ENCODE results near the gene USB1. TPM values are rescaled to one million over a fixed set of nuclear protein-coding genes. Genes with fewer than 3 reads are reported as not detected.

Gene USB1
- total RNA-seq, 4 donors from 2014 or later: 21.3 to 63.4 (median 45.2) TPM

GRCh38 chr16:58048494-58049231 lies 47.5 kb downstream of the USB1 start:
- H3K27ac ChIP-seq: no peak overlapping the region
- intact Hi-C loops (cut with DNase I; ENCODE audit: low total_unique reads): no loop called here
- in situ Hi-C loops (cut with MboI; ENCODE audit: low pct_ligation_motif_present in 1 of 4, low pct_unique_long_range_greater_than_20kb in 1 of 4, low sequenced_read_pairs in 3 of 4): no loop called here

GRCh38 chr16:58049232-58050185 lies 48.3 kb downstream of the USB1 start:
- DNase-seq: no peak

More at GRCh38 chr16:58048494-58049231, 47.5 kb downstream of the USB1 start:
- Histone ChIP-seq H3K4me3 (no peak overlapping the region), H3K36me3 (no peaks in the 10 kb centered on the region), H3K9me3 (no peaks in the 10 kb centered on the region), H3K27me3 (no peaks in the 10 kb centered on the region), H3K4me1 (peaks cover 0 to 12% (median 2%) of the 10 kb centered on the region in 4 donors)
- no peak for DNase-seq
- WGBS, 2 donors (ENCODE audit: low coverage in 1 of 2): 87% methylated on average over 11 of the region's 13 CpGs; no CpG with 5 or more reads in 1 of the 2 donors
- no peak for TF ChIP-seq POLR2A (IDR thresholded peaks at IDR 0.05)

GRCh38 chr16:58051296-58051695 lies 50.1 kb downstream of the USB1 start:
- Histone ChIP-seq H3K27ac (no peak overlapping the region), H3K27me3 (no peaks in the 10 kb centered on the region), H3K9me3 (no peaks in the 10 kb centered on the region), H3K36me3 (no peaks in the 10 kb centered on the region), H3K4me1 (peaks cover 0 to 8% (median 2%) of the 10 kb centered on the region in 4 donors), H3K4me3 (no peak overlapping the region)
- intact Hi-C loops (cut with DNase I; ENCODE audit: low total_unique reads) (no loop called here), in situ Hi-C loops (cut with MboI; ENCODE audit: low pct_ligation_motif_present in 1 of 4, low pct_unique_long_range_greater_than_20kb in 1 of 4, low sequenced_read_pairs in 3 of 4) (no loop called here)
- DNase-seq: no peak
- WGBS, 2 donors (ENCODE audit: low coverage in 1 of 2): 76 to 79% methylated on average over 2 of the region's 2 CpGs
- TF ChIP-seq EP300 (IDR thresholded peaks at IDR 0.05; ENCODE audit: low read depth) (no peak), POLR2AphosphoS5 (IDR thresholded peaks at IDR 0.05) (no peak), CTCF (IDR thresholded peaks at IDR 0.05) (no peak), POLR2A (IDR thresholded peaks at IDR 0.05) (no peak)

More at GRCh38 chr16:58049232-58050185, 48.3 kb downstream of the USB1 start:
- in situ Hi-C loops (cut with MboI; ENCODE audit: low pct_ligation_motif_present in 1 of 4, low pct_unique_long_range_greater_than_20kb in 1 of 4, low sequenced_read_pairs in 3 of 4) (no loop called here), intact Hi-C loops (cut with DNase I; ENCODE audit: low total_unique reads) (no loop called here)
- Histone ChIP-seq H3K4me3 (no peak overlapping the region), H3K27ac (no peak overlapping the region), H3K4me1 (peaks cover 0 to 12% (median 2%) of the 10 kb centered on the region in 4 donors), H3K9me3 (no peaks in the 10 kb centered on the region), H3K36me3 (no peaks in the 10 kb centered on the region), H3K27me3 (no peaks in the 10 kb centered on the region)
- 82 to 84% methylated on average over 2 to 17 of the region's 17 CpGs for WGBS, 2 donors (ENCODE audit: low coverage in 1 of 2)
- TF ChIP-seq CTCF (IDR thresholded peaks at IDR 0.05): no peak
- no peak for TF ChIP-seq POLR2A (IDR thresholded peaks at IDR 0.05)
- TF ChIP-seq POLR2AphosphoS5 (IDR thresholded peaks at IDR 0.05): no peak
- no peak for TF ChIP-seq EP300 (IDR thresholded peaks at IDR 0.05; ENCODE audit: low read depth)

- H3K27me3 ChIP-seq: no peaks in the 10 kb centered on the region
- whole genome bisulfite sequencing, 2 donors (ENCODE audit: low coverage in 1 of 2): 81 to 91% methylated on average over 5 to 10 of the region's 10 CpGs
- intact Hi-C loops (cut with DNase I; ENCODE audit: low total_unique reads): no loop called here
These were observed 50.8 kb downstream of the USB1 start for GRCh38 chr16:58051821-58052603.

More at GRCh38 chr16:58051821-58052603, 50.8 kb downstream of the USB1 start:
- H3K4me3 ChIP-seq: no peak overlapping the region
- no peaks in the 10 kb centered on the region for H3K36me3 ChIP-seq
- no peak overlapping the region for H3K27ac ChIP-seq
- H3K4me1 ChIP-seq: peaks cover 0 to 4% (median under 1%) of the 10 kb centered on the region in 4 donors
- DNase-seq: no peak
- H3K9me3 ChIP-seq: no peaks in the 10 kb centered on the region
- TF ChIP-seq POLR2AphosphoS5 (IDR thresholded peaks at IDR 0.05) (no peak), EP300 (IDR thresholded peaks at IDR 0.05; ENCODE audit: low read depth) (no peak)
- in situ Hi-C loops (cut with MboI; ENCODE audit: low pct_ligation_motif_present in 1 of 4, low pct_unique_long_range_greater_than_20kb in 1 of 4, low sequenced_read_pairs in 3 of 4): no loop called here
